Hepatocyte (in vitro differentiated cells): Measurements from ENCODE around the gene LRRC39. TPM values are rescaled to one million over a fixed set of nuclear protein-coding genes. Genes with fewer than 3 reads are reported as not detected.

Source experiments
- DNase-seq: peaks from one replicate; pipeline ENCODE4 v3.0.0-alpha.2; 2016; ENCODE audit warnings: low spot score
- H2AFZ ChIP-seq: fragments of 200-600 bp; sonication (generic); 2 replicates; pipeline ENCODE4 v1.6.0; 2016; ENCODE audit warnings: antibody characterized with exemption, mild to moderate bottlenecking
- H3K27ac ChIP-seq: fragments of 200-600 bp; sonication (generic); 2 replicates; pipeline ENCODE4 v1.5.1; 2016; ENCODE audit warnings: mild to moderate bottlenecking
- H3K27me3 ChIP-seq: fragments of 200-600 bp; sonication (generic); 2 replicates; pipeline ENCODE4 v1.6.1; 2016
- H3K36me3 ChIP-seq: fragments of 200-600 bp; sonication (generic); replicated peaks from 2 replicates; pipeline ENCODE4 v1.5.1; 2016; ENCODE audit warnings: low read depth; ENCODE audit not compliant: insufficient read depth
- H3K4me1 ChIP-seq: fragments of 200-600 bp; sonication (generic); 2 replicates; pipeline ENCODE4 v1.5.1; 2016; ENCODE audit warnings: mild to moderate bottlenecking, moderate library complexity; ENCODE audit not compliant: insufficient read depth
- H3K4me2 ChIP-seq: fragments of 200-600 bp; sonication (generic); 2 replicates; pipeline ENCODE4 v1.6.0; 2016
- H3K4me3 ChIP-seq: fragments of 200-600 bp; sonication (generic); 2 replicates; pipeline ENCODE4 v1.5.1; 2016; ENCODE audit warnings: mild to moderate bottlenecking
- H3K79me2 ChIP-seq: fragments of 200-600 bp; sonication (generic); 2 replicates; pipeline ENCODE4 v1.6.0; 2017; ENCODE audit warnings: mild to moderate bottlenecking
- H3K9me2 ChIP-seq: fragments of 200-600 bp; sonication (generic); replicated peaks from 2 replicates; pipeline ENCODE4 v1.6.0; 2017; ENCODE audit warnings: mild to moderate bottlenecking; ENCODE audit not compliant: insufficient read depth
- H3K9me3 ChIP-seq: fragments of 200-600 bp; sonication (generic); 2 replicates; pipeline ENCODE4 v1.5.1; 2016; ENCODE audit warnings: low read depth, mild to moderate bottlenecking
- H4K20me1 ChIP-seq: fragments of 200-600 bp; sonication (generic); 2 replicates; pipeline ENCODE4 v1.6.0; 2016; ENCODE audit warnings: mild to moderate bottlenecking; ENCODE audit not compliant: insufficient read depth, poor library complexity, severe bottlenecking
- EZH2 ChIP-seq: fragments of 200-600 bp; sonication (generic); IDR thresholded peaks from 2 replicates; pipeline ENCODE4 v1.6.1; 2016; ENCODE audit warnings: antibody characterized with exemption, mild to moderate bottlenecking, borderline replicate concordance
- EZH2phosphoT487 ChIP-seq: fragments of 200-600 bp; sonication (generic); IDR thresholded peaks from one replicate; pipeline ENCODE4 v1.6.1; 2018; ENCODE audit warnings: antibody characterized with exemption, mild to moderate bottlenecking, low read depth, moderate library complexity; ENCODE audit not compliant: unreplicated experiment, severe bottlenecking
- WGBS: methylation state at CpG from one replicate; pipeline ENCODE4 v1.1.6; 2016; ENCODE audit warnings: low lambda C conversion rate; ENCODE audit errors: missing lambda C conversion rate; 5-methylcytosine and 5-hydroxymethylcytosine counted together
- polyA plus RNA-seq: library from polyadenylated mRNA; unstranded; fragments of >200 nt; fragmentation: Nextera tagmentation; extraction: Ambion mirVana; gene quantifications from 2 replicates; pipeline ENCODE4 v1.2.1, GENCODE V29; 2016
- total RNA-seq: library from RNA; depleted of rRNA; stranded (reverse); fragments of >200 nt; gene quantifications from 2 replicates; pipeline ENCODE4 v1.2.3, GENCODE V29; 2014
- TF ChIP-seq, protein P1 (sequence below): fragments of 200-600 bp; sonication (generic); IDR thresholded peaks from 2 replicates; pipeline ENCODE4 v1.5.1; 2016; ENCODE audit warnings: antibody characterized with exemption, mild to moderate bottlenecking; ENCODE audit not compliant: poor library complexity

Gene LRRC39
- total and polyA plus RNA-seq, 2 experiments from 2014 or later: 1.1 to 1.2 TPM

DNA sequence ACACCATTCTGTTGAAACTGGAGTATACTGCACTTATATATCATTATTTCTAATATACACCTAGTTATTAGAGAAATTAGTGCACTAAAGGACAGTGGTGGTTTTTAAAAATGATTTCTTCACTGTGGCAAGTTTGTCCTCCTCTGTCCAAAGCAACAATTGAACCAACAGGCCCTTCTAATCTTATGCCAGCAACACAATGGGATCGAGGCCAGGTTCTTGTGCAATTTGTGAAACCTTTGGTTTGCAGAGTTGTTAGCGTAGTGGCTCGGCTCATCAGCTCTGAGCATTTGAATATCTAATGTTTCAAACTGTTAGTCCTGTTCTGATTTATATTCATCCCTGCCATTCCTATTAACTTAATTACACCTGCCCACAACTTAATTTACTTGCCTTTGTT is 9.9 kb upstream of the LRRC39 start:
- Histone ChIP-seq H2AFZ (no peak overlapping the region), H3K27me3 (no peaks in the 10 kb centered on the region), H3K79me2 (no peaks in the 10 kb centered on the region), H3K4me1 (no peaks in the 10 kb centered on the region), H3K4me3 (no peak overlapping the region), H3K9me3 (no peaks in the 10 kb centered on the region), H3K9me2 (no peaks in the 10 kb centered on the region), H3K4me2 (no peak overlapping the region), H4K20me1 (no peaks in the 10 kb centered on the region), H3K36me3 (no peaks in the 10 kb centered on the region), H3K27ac (no peak overlapping the region)
- peak; percentile 7 for DNase-seq
- WGBS: 93% methylated on average over 3 of the region's 3 CpGs
- TF ChIP-seq, protein P1, sequence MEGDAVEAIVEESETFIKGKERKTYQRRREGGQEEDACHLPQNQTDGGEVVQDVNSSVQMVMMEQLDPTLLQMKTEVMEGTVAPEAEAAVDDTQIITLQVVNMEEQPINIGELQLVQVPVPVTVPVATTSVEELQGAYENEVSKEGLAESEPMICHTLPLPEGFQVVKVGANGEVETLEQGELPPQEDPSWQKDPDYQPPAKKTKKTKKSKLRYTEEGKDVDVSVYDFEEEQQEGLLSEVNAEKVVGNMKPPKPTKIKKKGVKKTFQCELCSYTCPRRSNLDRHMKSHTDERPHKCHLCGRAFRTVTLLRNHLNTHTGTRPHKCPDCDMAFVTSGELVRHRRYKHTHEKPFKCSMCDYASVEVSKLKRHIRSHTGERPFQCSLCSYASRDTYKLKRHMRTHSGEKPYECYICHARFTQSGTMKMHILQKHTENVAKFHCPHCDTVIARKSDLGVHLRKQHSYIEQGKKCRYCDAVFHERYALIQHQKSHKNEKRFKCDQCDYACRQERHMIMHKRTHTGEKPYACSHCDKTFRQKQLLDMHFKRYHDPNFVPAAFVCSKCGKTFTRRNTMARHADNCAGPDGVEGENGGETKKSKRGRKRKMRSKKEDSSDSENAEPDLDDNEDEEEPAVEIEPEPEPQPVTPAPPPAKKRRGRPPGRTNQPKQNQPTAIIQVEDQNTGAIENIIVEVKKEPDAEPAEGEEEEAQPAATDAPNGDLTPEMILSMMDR: no peak
- TF ChIP-seq EZH2 (no peak), EZH2phosphoT487 (no peak)

DNA sequence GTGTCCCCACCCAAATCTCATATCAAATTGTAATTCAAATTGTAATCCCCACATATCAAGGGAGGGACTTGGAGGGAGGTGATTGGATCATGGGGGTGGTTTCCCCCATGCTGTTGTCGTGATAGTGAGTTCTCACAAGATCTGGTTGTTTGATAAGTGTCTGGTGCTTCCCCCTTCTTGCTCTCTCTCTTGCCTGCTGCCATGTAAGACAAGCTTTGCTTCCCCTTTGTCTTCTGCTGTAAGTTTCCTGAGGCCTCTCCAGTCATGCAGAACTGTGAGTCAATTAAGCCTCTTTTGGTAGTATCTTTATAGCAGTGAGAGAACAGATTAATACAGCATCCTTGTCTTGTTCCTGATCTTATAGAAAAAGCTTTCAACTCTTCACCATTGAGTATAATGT is 6.5 kb upstream of the LRRC39 start:
- Histone ChIP-seq H3K9me3 (no peaks in the 10 kb centered on the region), H3K27me3 (no peaks in the 10 kb centered on the region), H3K36me3 (no peaks in the 10 kb centered on the region), H4K20me1 (no peaks in the 10 kb centered on the region), H3K9me2 (no peaks in the 10 kb centered on the region), H3K79me2 (no peaks in the 10 kb centered on the region), H3K4me2 (no peak overlapping the region), H3K4me1 (no peaks in the 10 kb centered on the region), H2AFZ (no peak overlapping the region), H3K4me3 (no peak overlapping the region), H3K27ac (no peak overlapping the region)
- no peak for TF ChIP-seq EZH2phosphoT487
- TF ChIP-seq EZH2: no peak
- TF ChIP-seq, protein P1: no peak
- 56% methylated on average over 1 of the region's 1 CpG for WGBS
- no peak for DNase-seq

DNA sequence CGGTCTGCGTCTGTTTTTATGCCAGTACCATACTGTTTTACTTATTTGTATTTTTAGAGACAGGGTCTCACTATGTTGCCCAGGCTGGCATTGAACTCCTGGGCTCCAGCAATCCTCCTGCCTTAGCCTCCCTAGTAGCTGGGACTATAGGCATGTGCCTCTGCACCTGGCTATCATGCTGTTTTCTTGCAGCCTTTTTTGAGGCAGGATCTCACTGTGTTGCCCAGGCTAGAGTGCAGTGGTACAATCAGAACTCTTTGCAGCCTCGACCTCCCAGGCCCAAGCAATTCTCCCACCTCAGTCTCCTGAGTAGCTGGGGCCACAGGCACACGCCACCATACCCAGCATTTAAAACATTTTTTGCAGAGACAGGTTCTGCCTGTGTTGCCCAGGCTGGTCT is 5.3 kb upstream of the LRRC39 start:
- Histone ChIP-seq H3K27ac (no peak overlapping the region), H3K36me3 (no peaks in the 10 kb centered on the region), H3K4me1 (no peaks in the 10 kb centered on the region), H3K27me3 (no peaks in the 10 kb centered on the region), H3K4me2 (no peak overlapping the region), H4K20me1 (no peaks in the 10 kb centered on the region), H3K4me3 (no peak overlapping the region), H2AFZ (no peak overlapping the region), H3K9me3 (no peaks in the 10 kb centered on the region), H3K79me2 (no peaks in the 10 kb centered on the region), H3K9me2 (no peaks in the 10 kb centered on the region)
- 94% methylated on average over 4 of the region's 4 CpGs for WGBS
- no peak for DNase-seq
- TF ChIP-seq, protein P1: no peak
- TF ChIP-seq EZH2: no peak
- no peak for TF ChIP-seq EZH2phosphoT487
